HEK293 (cell line): ENCODE data around the gene LST1.

Source experiments
- CTCF ChIA-PET: fragments of 350-600 bp; formaldehyde crosslinking; extraction: SDS; loops from one replicate; lab custom pipeline; 2021; ENCODE audit warnings: antibody characterized with exemption; lab: Yijun Ruan, JAX
- POLR2A ChIA-PET: fragments of 300-600 bp; formaldehyde crosslinking; extraction: SDS; loops from one replicate; lab custom pipeline; 2020; ENCODE audit warnings: antibody characterized with exemption, inconsistent platforms; lab: Yijun Ruan, JAX
- H3K27ac ChIP-seq: fragments of 200-500 bp; sonication (Bioruptor generic); 2 replicates; pipeline ENCODE4 v1.5.1; 2014; ENCODE audit warnings: low read depth, low read length, control low read depth, inconsistent platforms; ENCODE audit errors: extremely low read depth
- H3K36me3 ChIP-seq, 2 experiments: fragments of 200-500 bp in 1 of 2; sonication (Bioruptor generic) in 1 of 2; 1 replicate in 1 of 2; 2 replicates in 1 of 2; pipeline ENCODE4 v1.5.1; 2014 to 2017; ENCODE audit warnings: inconsistent platforms in 2 of 2, low read length in 2 of 2; ENCODE audit not compliant: control insufficient read depth in 2 of 2, insufficient read depth in 1 of 2
- H3K4me1 ChIP-seq: fragments of 200-500 bp; sonication (Bioruptor generic); 2 replicates; pipeline ENCODE4 v1.5.1; 2014; ENCODE audit warnings: mild to moderate bottlenecking, low read length, inconsistent platforms; ENCODE audit not compliant: control insufficient read depth, insufficient read depth
- H3K4me3 ChIP-seq: 2 replicates; pipeline ENCODE4 v1.5.1; 2011; ENCODE audit warnings: low read depth, mild to moderate bottlenecking, control low read depth, low read length, moderate library complexity
- H3K9me3 ChIP-seq: fragments of 200-500 bp; sonication (Bioruptor generic); 2 replicates; pipeline ENCODE4 v1.5.1; 2014; ENCODE audit warnings: low read depth, low read length, inconsistent platforms; ENCODE audit not compliant: control insufficient read depth, insufficient read depth
- EGR2 ChIP-seq: fragments of 450-650 bp; formaldehyde crosslinking; IDR thresholded peaks from 2 replicates; pipeline ENCODE4 v1.5.1; 2016; ENCODE audit warnings: low read depth, missing biosample characterization, missing genetic modification characterization
- SCRT2 ChIP-seq: fragments of 450-650 bp; formaldehyde crosslinking; IDR thresholded peaks from 2 replicates; pipeline ENCODE4 v1.5.1; 2016; ENCODE audit warnings: missing biosample characterization, missing genetic modification characterization
- YY1 ChIP-seq: fragments of 450-650 bp; formaldehyde crosslinking; IDR thresholded peaks from 2 replicates; pipeline ENCODE4 v1.5.1; 2018; ENCODE audit warnings: missing biosample characterization, missing genetic modification characterization
- ZFHX2 ChIP-seq: fragments of 450-650 bp; formaldehyde crosslinking; conservative IDR thresholded peaks from 2 replicates; pipeline ENCODE4 v1.5.1; 2016; ENCODE audit warnings: missing biosample characterization, missing genetic modification characterization
- ZNF114 ChIP-seq: fragments of 450-650 bp; formaldehyde crosslinking; IDR thresholded peaks from 2 replicates; pipeline ENCODE4 v1.5.0; 2017; ENCODE audit warnings: missing biosample characterization, missing genetic modification characterization
- ZNF157 ChIP-seq: fragments of 450-650 bp; formaldehyde crosslinking; IDR thresholded peaks from 2 replicates; pipeline ENCODE4 v1.5.1; 2016; ENCODE audit warnings: missing biosample characterization, missing genetic modification characterization
- ZNF2 ChIP-seq: fragments of 450-650 bp; formaldehyde crosslinking; IDR thresholded peaks from 2 replicates; pipeline ENCODE4 v1.5.1; 2016; ENCODE audit warnings: missing biosample characterization, missing genetic modification characterization
- ZNF266 ChIP-seq: fragments of 450-650 bp; formaldehyde crosslinking; IDR thresholded peaks from 2 replicates; pipeline ENCODE4 v1.5.1; 2016; ENCODE audit warnings: missing biosample characterization, missing genetic modification characterization, low read depth
- ZNF324 ChIP-seq: fragments of 450-650 bp; formaldehyde crosslinking; IDR thresholded peaks from 2 replicates; pipeline ENCODE4 v1.5.1; 2016; ENCODE audit warnings: missing biosample characterization, missing genetic modification characterization
- ZNF768 ChIP-seq: fragments of 450-650 bp; formaldehyde crosslinking; IDR thresholded peaks from 2 replicates; pipeline ENCODE4 v1.5.1; 2018; ENCODE audit warnings: missing biosample characterization, mild to moderate bottlenecking, missing genetic modification characterization
- ZNF785 ChIP-seq: fragments of 450-650 bp; formaldehyde crosslinking; IDR thresholded peaks from 2 replicates; pipeline ENCODE4 v1.5.1; 2016; ENCODE audit warnings: missing biosample characterization, missing genetic modification characterization
- TF ChIP-seq, protein P1 (sequence below): fragments of 450-650 bp; formaldehyde crosslinking; conservative IDR thresholded peaks from 2 replicates; pipeline ENCODE4 v1.5.1; 2016; ENCODE audit warnings: low read depth, missing biosample characterization, missing genetic modification characterization
- TF ChIP-seq, protein P2 (sequence below): fragments of 450-650 bp; formaldehyde crosslinking; IDR thresholded peaks from 2 replicates; pipeline ENCODE4 v1.5.1; 2017; ENCODE audit warnings: missing biosample characterization, missing genetic modification characterization
- TF ChIP-seq, protein P3 (sequence below): fragments of 450-650 bp; formaldehyde crosslinking; IDR thresholded peaks from 2 replicates; pipeline ENCODE4 v1.5.1; 2016; ENCODE audit warnings: missing biosample characterization, missing genetic modification characterization
- TF ChIP-seq, protein P4 (sequence below): fragments of 450-650 bp; formaldehyde crosslinking; IDR thresholded peaks from 2 replicates; pipeline ENCODE4 v1.5.1; 2017; ENCODE audit warnings: missing biosample characterization, missing genetic modification characterization
- TF ChIP-seq, protein P5 (sequence below): fragments of 450-650 bp; formaldehyde crosslinking; IDR thresholded peaks from 2 replicates; pipeline ENCODE4 v1.5.1; 2016; ENCODE audit warnings: missing biosample characterization, missing genetic modification characterization, borderline replicate concordance
- TF ChIP-seq, protein P6 (sequence below): fragments of 450-650 bp; formaldehyde crosslinking; IDR thresholded peaks from 2 replicates; pipeline ENCODE4 v1.5.1; 2016; ENCODE audit warnings: missing biosample characterization, missing genetic modification characterization

Gene LST1

DNA sequence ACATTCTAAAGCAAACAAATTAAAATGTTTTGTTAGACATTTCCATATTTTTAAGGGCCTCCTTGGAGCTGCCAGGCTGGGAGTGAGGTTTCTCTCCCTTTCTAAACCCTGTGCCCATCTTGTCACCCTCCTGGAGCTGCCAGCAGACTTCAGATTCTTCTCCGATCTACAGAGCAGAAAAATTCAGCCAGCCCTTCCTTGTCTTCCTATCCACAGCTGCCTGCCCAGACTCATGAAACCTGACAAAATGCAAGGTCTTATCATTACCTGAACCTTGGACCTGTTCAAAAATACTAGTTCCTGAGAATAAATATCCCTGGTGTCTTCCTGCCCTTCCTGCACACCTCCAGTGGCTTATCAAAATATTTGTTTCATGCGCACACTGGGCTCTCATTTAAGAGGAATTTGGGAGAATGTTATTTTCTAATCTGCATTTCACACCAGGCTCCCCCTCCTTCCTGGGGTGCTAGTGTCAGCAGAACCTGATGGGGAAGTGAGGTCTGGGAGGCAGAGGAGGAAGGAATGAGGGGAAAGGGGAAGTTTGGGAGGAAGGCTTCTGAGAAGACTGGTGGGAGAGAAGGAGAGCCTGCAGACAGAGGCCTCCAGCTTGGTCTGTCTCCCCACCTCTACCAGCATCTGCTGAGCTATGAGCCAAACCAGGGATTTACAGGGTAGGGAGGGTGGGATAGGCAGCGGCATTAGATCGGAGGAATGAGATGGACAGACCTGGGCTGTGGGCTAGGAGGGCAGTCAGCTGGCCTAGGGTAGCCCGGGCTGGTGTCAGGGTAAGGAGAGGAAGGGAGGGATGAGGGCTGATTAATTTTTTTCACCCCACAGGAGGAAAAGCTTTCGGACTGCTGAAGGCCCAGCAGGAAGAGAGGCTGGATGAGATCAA, 28.9 kb downstream of the LST1 start, which contains the start of gene AIF1 (continued):
- TF ChIP-seq, protein P1, sequence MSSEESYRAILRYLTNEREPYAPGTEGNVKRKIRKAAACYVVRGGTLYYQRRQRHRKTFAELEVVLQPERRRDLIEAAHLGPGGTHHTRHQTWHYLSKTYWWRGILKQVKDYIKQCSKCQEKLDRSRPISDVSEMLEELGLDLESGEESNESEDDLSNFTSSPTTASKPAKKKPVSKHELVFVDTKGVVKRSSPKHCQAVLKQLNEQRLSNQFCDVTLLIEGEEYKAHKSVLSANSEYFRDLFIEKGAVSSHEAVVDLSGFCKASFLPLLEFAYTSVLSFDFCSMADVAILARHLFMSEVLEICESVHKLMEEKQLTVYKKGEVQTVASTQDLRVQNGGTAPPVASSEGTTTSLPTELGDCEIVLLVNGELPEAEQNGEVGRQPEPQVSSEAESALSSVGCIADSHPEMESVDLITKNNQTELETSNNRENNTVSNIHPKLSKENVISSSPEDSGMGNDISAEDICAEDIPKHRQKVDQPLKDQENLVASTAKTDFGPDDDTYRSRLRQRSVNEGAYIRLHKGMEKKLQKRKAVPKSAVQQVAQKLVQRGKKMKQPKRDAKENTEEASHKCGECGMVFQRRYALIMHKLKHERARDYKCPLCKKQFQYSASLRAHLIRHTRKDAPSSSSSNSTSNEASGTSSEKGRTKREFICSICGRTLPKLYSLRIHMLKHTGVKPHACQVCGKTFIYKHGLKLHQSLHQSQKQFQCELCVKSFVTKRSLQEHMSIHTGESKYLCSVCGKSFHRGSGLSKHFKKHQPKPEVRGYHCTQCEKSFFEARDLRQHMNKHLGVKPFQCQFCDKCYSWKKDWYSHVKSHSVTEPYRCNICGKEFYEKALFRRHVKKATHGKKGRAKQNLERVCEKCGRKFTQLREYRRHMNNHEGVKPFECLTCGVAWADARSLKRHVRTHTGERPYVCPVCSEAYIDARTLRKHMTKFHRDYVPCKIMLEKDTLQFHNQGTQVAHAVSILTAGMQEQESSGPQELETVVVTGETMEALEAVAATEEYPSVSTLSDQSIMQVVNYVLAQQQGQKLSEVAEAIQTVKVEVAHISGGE = no peak
- TF ChIP-seq EGR2 (tag by site-specific recombination) (no peak), ZNF768 (tag by site-specific recombination) (no peak), ZNF114 (tag by site-specific recombination) (no peak), ZNF266 (tag by site-specific recombination) (no peak), ZNF157 (no peak), ZNF2 (tag by site-specific recombination) (no peak), SCRT2 (tag by site-specific recombination) (no peak), ZNF785 (tag by site-specific recombination) (no peak)
- TF ChIP-seq, protein P2, sequence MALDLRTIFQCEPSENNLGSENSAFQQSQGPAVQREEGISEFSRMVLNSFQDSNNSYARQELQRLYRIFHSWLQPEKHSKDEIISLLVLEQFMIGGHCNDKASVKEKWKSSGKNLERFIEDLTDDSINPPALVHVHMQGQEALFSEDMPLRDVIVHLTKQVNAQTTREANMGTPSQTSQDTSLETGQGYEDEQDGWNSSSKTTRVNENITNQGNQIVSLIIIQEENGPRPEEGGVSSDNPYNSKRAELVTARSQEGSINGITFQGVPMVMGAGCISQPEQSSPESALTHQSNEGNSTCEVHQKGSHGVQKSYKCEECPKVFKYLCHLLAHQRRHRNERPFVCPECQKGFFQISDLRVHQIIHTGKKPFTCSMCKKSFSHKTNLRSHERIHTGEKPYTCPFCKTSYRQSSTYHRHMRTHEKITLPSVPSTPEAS (tag by site-specific recombination) = no peak
- TF ChIP-seq, protein P3, sequence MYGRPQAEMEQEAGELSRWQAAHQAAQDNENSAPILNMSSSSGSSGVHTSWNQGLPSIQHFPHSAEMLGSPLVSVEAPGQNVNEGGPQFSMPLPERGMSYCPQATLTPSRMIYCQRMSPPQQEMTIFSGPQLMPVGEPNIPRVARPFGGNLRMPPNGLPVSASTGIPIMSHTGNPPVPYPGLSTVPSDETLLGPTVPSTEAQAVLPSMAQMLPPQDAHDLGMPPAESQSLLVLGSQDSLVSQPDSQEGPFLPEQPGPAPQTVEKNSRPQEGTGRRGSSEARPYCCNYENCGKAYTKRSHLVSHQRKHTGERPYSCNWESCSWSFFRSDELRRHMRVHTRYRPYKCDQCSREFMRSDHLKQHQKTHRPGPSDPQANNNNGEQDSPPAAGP (tag by site-specific recombination) = no peak
- TF ChIP-seq, protein P4, sequence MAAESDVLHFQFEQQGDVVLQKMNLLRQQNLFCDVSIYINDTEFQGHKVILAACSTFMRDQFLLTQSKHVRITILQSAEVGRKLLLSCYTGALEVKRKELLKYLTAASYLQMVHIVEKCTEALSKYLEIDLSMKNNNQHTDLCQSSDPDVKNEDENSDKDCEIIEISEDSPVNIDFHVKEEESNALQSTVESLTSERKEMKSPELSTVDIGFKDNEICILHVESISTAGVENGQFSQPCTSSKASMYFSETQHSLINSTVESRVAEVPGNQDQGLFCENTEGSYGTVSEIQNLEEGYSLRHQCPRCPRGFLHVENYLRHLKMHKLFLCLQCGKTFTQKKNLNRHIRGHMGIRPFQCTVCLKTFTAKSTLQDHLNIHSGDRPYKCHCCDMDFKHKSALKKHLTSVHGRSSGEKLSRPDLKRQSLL = no peak
- TF ChIP-seq, protein P5, sequence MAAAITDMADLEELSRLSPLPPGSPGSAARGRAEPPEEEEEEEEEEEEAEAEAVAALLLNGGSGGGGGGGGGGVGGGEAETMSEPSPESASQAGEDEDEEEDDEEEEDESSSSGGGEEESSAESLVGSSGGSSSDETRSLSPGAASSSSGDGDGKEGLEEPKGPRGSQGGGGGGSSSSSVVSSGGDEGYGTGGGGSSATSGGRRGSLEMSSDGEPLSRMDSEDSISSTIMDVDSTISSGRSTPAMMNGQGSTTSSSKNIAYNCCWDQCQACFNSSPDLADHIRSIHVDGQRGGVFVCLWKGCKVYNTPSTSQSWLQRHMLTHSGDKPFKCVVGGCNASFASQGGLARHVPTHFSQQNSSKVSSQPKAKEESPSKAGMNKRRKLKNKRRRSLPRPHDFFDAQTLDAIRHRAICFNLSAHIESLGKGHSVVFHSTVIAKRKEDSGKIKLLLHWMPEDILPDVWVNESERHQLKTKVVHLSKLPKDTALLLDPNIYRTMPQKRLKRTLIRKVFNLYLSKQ (tag by site-specific recombination) = no peak

DNA sequence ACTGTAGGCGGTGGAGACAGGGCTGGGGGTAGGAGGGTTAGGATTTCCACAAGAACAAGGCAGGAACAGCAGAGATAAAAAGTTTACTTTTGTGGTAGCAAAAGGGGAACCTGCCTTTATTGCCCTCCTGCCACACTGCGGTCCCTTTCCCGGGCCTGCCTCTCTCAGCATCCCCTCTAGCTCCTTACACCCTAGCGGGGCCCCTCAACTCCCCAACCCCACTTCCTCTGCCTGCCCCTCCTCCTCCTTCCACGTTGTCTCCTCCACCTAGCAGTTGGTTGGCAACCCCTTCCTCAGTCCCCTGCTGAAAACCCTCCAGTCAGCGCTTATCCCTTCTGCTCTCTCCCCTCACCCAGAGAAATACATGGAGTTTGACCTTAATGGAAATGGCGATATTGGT, 29.7 kb downstream of the LST1 start:
- H3K4me3 ChIP-seq = no peak overlapping the region
- ChIA-PET CTCF (interaction anchor here (3.7 kb wide), 1 partner anchor 17 kb away, joined by 22 read pairs; no protein-coding TSS in a partner anchor), POLR2A (no interaction called here)
- TF ChIP-seq ZNF324 (tag by site-specific recombination) = no peak
- TF ChIP-seq, protein P6, sequence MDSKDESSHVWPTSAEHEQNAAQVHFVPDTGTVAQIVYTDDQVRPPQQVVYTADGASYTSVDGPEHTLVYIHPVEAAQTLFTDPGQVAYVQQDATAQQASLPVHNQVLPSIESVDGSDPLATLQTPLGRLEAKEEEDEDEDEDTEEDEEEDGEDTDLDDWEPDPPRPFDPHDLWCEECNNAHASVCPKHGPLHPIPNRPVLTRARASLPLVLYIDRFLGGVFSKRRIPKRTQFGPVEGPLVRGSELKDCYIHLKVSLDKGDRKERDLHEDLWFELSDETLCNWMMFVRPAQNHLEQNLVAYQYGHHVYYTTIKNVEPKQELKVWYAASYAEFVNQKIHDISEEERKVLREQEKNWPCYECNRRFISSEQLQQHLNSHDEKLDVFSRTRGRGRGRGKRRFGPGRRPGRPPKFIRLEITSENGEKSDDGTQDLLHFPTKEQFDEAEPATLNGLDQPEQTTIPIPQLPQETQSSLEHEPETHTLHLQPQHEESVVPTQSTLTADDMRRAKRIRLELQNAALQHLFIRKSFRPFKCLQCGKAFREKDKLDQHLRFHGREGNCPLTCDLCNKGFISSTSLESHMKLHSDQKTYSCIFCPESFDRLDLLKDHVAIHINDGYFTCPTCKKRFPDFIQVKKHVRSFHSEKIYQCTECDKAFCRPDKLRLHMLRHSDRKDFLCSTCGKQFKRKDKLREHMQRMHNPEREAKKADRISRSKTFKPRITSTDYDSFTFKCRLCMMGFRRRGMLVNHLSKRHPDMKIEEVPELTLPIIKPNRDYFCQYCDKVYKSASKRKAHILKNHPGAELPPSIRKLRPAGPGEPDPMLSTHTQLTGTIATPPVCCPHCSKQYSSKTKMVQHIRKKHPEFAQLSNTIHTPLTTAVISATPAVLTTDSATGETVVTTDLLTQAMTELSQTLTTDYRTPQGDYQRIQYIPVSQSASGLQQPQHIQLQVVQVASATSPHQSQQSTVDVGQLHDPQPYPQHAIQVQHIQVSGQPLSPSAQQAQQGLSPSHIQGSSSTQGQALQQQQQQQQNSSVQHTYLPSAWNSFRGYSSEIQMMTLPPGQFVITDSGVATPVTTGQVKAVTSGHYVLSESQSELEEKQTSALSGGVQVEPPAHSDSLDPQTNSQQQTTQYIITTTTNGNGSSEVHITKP (tag by site-specific recombination) = peak; percentile 95
- no peak for TF ChIP-seq YY1 (tag by site-specific recombination)
- TF ChIP-seq ZFHX2 = peak; percentile 29; the same call in 1 of the 2 replicates
- H3K9me3 ChIP-seq = no peaks in the 10 kb centered on the region
- H3K27ac ChIP-seq = no peak overlapping the region
- no peaks in the 10 kb centered on the region for H3K36me3 ChIP-seq
- no peaks in the 10 kb centered on the region for H3K4me1 ChIP-seq
